Femur (tissue), 1 donor: ENCODE data around the gene LRCH1.

Experiments used
- DNase-seq: peaks from one replicate; pipeline ENCODE4 v3.0.0-alpha.2; 2017

LRCH1 gene

DNA sequence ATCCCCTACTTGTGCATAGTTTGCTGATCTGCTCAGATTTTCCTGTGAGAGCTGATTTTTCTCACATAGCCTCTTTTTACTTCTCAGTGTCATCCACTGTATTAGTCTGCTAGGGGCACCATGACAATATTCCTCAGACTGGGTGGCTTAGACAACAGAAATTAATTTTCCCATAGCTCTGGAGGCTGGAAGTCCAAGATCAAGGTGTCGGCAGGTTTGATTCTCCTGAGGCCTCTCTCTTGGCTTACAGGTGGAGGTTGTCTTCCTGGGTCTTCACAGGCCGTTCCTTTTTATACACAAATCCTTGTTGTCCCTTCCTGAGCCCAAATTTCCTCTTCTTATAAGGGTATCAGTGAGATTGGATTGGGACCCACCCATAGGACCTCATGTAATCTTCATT lies 9.2 kb downstream of the LRCH1 start:
- no peak for DNase-seq

DNA sequence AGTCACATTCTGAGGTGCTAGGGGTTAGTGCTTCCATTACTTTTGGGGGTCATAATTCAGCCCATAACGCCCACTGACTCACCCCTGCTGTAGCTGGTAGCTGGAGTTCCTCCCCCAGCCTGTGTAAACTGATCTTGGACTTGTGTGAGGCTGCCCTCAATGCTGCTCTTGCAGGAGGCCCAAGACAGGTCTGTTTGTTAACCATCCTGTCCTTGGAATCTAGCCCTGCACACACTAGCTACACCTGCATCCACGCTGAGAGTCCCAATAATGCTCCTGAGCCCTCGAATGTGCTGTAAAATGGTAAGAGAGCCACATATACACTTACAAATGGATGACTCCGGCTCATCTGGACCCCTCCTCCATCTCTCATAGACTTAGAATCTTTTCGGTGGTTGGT lies 9.6 kb downstream of the LRCH1 start:
- DNase-seq = no peak

DNA sequence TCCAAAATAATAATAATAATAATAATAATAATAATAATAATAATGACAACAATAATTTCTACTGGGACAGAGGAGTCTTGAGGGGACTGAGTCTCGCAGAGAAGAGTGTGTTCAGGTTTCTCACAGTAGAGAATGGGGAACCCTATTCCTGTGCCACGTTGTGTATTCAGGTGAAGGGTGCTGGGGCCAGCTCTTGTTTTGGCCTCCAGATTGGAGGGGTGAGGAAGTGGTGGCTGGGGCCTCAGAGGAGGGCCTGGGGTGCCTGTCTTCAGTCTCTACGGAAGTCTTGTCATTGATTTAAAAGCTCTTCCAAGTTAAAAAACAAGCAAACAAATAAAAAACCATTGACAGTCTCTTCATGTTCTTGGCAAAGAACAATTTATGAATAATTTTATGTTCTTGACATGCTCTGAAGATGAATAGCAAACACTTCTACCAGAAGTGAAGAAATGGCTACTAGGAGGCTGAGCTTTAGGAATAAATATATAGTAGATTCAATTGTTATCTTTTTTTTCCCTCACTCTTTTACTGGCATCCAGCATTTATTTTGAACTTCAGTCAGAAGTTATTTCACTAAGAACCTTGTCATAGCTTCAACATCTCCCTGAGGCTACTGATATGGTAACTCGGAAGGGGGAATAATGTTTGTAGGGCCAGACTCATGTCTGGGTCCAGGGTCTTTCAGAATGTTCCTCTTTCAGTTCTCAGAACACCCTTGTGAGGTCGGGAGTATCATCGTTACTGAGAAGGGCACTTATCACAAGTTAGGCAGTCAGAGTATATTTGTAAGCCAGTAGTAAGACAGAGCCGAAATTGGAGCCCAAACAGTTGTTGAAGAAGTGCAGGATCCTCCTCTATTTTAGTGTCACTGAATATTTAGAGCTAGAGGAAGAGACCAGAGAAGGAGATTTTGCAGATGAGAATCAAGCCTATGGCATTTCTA lies 13.1 kb downstream of the LRCH1 start:
- DNase-seq = no peak

DNA sequence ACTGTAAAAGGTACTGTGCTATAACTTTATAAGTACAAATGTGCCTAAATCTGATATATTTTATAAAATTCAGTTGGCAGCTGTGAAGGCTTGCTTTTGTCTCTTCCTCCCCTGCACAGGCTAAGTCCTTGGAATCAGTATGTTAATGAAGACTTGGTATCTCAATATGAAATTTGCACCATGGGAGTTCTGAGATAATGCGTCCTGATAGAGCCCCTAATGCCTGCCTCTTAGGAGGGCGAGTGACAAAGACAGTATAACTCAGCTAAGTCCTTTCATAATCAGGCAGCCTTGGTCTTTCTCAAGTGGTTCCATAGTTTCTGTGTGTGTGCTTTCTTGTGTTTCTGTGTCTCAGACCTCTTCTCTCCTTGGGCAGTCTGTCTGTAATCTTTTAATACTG lies 14.7 kb downstream of the LRCH1 start:
- no peak for DNase-seq

DNA sequence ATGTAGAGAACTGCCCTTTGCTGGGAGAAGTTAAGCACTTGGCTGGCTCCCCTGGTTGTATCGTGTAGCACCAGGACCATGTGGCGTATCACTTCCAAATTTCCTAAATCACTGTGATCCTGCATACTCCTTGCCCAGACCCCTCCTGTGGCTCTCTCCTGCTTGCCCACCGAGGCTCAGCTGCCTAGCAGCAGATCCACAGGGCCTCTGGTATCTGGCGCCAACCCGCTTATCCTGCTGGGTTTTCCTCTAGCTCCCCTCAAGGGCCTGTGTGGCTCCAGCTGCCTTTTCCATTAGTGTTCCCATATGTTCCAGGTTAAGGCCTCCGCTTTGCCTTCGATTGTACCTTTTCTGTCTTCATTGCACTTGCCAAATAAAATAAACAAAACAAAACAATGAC lies 16.5 kb downstream of the LRCH1 start:
- no peak for DNase-seq

DNA sequence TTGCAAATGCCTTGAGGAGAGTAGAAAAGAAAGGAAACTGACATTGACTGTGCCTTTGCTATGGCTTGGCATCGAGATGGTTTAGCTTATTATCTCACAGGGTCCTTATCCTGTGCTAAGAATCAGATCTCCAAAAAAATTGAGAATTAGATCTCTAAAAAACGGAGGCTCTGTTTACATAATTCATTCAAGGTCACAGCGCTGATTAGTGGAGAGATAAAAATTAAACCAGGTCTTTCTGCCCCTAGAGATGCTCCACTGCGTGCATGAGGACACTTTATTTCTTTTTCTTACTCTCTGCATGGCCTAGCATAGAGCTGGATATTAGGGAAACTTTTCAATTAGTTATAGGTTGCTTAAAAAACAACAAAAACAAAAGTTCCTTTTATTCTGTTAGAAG lies 17.3 kb downstream of the LRCH1 start:
- DNase-seq = no peak

DNA sequence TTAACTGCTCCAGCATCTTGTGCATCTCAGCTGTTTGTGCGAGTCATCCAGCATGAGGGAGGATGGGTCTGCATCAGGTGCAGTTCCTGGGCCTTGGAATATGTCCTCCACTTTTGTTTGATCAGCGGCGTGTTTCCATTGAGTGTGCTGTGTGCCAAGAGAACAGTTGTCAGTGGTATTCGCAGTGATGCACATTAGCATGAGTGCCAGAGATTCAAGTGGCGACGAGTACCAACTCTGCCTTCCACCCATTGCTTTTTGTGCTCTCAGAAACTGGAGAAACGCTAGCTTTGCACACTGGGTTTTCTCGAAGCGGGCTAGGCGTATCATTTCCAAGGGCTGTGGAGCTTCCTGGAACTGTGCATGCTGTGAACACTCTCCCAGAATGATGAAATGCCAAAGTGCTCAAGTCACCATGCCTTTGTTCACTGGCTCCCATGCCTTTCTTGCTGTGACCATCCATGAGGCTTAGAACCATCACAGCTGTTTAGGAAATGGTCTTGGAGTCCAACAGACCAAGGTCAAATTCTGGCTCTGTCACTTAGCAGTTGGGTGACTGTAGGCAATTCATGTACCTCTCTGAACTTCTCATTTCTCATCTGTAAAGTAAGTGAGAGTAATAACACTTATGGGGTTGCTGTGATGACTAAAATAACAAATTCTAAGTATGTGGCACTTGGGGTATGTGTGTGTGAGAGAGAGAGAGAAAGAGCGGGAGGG lies 18.4 kb downstream of the LRCH1 start:
- peak; percentile 48 for DNase-seq

DNA sequence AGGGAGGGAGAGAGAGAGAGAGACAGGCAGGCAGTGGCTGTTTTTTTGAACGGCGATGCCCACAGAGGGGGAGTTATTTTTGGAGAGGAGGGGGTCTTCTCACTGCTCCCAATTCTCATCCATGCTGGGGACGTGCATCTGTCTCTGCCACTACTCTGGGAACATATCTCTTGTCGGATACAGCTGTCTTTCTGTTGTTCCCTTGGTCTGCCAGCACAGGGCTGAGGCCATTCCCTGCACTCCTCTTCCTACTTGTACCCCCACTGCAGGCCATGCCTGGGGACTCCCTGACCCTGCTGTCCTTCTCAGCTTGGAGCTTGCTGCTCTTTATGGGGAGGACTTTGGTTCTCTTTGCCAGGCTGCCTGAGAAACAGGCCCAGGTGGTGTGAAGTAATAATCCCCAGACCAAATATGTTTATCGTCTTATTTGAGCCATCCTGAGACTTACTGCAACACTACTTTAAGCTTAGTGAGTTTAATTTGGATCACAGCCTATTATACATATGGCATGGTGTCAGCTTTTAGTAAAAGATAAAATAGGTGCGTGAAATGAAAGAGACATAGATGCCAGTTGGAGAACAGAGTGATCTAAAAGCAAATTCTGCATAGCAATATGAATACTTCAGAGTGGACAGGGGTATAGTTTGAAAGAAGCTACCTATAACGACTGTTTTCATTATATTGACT lies 19.1 kb downstream of the LRCH1 start:
- DNase-seq = no peak

DNA sequence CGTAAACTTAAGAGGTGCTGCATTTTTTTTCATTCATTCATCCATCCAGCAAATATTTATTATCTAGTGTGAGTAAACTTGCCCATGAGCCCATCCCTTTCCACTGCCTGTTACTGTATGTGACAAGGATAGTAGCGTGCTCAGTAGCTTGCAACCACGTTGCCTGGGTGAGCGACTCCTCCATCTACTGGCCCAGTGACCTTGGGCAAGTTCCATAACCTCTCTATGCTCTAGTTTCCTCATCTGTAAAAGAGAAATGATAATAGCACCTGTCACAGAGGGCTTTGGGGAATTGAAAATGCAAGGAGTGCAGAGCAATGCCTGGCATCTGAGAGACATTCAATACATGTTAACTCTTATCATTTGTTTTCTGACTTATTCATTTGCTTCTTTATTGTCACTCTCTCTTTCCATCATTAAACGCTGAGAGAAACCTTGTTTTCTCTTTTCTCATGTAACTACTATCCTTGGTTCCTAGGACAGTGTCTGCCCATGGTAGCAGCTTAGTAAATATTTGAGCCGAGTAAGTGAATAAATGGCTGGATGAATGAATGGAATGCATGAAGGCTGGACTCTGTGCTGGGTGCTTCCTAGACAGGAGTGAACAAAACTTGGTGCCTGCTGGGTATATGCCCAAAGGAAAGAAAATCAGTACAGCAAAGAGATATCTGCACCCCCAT lies 19.9 kb downstream of the LRCH1 start:
- DNase-seq = no peak

DNA sequence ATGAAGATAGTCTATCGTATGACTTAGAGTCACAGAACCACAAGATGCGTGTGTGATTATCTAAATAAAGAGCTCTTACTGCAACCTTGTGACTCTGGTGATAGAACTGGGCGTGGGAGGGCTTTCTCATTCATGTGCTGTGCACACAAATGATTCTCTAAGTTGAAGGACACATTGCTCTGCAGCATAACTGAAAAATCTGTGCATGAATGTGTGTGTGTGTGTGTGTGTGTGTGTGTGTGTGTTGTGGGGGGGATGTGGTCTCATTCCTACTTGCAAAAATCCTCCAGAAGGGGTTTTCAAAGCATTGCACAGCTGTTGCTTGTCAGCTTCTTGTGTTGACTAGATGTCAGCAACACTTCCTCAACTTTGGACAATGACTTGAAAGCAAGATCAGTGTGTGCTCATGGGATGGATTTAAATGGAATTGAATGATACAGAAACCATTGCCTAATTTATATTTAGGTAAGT lies 22.4 kb downstream of the LRCH1 start:
- DNase-seq = no peak

DNA sequence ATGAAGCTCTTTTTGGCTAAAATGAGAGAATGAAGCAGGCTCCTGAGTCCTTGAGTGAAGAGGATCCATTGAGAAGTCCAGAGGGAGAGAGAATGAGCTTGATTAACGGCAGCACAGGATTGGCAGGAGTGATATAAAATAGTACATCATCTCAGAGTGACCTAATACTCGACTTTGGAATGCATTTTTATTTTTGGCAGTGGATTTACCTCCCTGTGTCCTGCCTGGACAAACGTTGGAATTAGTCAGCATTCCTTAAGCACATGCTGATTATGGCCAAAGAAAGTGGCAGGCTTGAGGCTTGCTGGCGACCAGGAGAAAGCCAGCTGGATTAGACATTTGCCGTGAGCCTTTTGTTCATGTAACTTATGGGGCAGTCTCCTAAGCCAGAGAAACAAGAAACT lies 22.9 kb downstream of the LRCH1 start:
- peak; percentile 73 for DNase-seq

DNA sequence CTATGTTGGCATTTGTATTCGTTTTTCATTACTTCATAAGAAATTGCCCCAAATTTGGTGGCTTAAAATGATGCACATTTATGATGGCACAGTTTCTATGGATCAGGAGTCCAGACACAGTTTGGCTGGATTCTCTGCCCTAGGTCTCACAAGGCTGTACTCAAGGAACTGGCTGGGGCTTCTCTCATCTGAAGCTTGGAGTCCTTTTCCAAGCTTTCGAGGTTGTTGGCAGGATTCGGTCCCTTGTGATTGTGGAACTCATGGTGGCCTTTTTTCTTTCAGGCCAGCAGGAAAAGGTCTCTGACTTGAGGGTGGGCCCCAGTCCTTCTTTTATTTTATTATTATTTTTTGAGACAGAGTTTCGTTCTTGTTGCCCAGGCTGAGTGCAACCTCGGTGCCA lies 23.8 kb downstream of the LRCH1 start:
- no peak for DNase-seq

DNA sequence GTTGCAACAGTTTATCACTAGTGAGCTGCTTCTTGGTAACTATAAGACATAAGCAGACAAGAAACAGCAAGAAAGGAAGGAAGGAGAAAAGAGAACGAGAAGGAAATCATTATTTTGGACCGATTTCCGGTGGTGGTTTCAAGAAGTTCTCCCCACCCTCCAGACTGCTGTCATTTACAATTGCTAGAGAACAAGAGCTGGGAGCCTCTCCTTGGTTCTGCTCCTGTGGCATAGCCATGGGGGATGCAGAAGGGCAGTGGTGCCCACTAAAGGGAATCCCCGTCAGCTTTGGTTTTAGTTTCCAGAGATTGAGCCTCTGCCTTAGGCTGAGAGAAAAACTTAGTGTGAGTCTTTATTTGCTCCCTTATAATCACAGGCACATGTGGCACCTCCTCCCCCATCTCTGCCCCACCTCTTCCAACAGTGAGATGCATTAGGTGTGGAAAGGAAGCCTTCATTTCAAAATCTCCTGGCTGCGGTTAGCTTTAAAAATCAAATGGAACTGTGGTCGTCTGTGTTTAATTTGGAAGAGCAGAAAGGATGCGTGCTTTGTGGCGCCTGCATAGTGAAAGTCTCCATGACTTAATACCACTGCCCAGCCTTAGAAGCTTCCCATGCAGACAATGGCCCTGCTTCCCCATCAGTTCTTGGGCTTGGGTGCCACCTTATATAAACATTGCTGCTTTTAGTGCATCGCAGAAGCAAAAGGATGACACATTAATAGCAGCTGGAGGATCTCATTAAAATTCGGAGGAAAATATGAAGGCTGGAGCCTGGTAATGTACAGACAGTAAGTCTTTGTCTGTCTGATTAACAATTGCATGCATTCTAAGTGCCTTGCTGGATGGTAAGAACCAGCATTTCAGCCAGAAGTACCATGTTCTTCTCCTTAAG lies 25.0 kb downstream of the LRCH1 start:
- no peak for DNase-seq

DNA sequence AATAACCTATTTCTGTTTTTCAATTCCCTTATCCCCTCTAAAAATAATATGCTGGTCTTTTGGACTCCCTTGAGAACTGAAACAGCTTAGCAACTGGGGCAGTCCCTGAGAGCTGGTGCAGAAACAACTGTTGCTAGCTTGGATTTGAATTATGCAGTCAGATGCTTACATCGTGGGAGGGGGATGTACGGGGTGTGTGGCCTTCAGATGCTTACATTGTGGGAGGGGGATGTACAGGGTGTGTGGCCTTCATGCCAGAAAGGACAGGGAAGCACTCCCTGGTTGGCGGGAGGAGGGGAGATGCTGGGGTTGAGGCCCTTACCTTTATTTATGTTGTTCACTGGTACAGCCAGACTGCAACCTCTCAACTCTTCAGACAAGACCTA lies 25.6 kb downstream of the LRCH1 start:
- no peak for DNase-seq

DNA sequence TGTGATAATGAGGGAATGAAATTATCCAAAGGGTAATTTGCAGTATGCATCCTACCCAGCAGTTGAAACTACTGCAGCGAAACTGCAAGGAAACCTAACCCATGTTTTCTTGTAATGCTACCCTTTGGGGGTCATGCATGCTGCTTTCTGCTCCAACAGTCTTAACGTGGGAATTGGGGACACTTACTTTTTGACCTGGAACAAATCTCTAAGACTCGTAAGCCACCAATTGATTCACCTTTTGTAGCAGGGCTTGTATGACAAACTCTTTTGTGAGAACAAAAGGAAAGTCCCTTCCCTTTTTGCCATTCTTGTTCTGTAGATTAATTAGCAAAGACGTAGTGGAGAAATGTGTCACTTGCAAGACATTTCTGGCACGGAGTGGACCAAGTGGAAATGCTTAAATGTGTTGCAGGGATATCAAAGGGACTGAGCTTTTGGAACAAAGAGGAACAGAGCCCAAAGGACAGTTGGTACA lies 27.4 kb downstream of the LRCH1 start:
- no peak for DNase-seq

DNA sequence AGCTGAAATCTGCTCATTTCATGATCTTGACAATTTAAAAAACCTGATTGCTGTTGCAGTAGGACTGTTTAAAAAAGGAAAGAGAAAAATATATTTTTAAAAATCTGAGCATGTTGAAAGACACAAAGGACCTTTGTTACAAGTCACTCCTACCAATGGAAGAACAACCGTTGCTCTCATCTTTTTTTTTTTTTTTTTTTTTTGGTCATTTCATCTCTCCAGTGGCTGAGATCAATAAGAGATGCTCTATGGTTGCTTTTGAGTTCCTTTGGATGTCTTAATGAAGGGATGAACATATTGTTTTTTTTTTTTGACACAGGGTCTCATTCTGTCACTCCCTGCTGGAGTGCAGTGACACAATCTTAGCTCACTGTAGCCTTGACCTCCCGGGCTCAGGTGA lies 29.2 kb downstream of the LRCH1 start:
- no peak for DNase-seq

DNA sequence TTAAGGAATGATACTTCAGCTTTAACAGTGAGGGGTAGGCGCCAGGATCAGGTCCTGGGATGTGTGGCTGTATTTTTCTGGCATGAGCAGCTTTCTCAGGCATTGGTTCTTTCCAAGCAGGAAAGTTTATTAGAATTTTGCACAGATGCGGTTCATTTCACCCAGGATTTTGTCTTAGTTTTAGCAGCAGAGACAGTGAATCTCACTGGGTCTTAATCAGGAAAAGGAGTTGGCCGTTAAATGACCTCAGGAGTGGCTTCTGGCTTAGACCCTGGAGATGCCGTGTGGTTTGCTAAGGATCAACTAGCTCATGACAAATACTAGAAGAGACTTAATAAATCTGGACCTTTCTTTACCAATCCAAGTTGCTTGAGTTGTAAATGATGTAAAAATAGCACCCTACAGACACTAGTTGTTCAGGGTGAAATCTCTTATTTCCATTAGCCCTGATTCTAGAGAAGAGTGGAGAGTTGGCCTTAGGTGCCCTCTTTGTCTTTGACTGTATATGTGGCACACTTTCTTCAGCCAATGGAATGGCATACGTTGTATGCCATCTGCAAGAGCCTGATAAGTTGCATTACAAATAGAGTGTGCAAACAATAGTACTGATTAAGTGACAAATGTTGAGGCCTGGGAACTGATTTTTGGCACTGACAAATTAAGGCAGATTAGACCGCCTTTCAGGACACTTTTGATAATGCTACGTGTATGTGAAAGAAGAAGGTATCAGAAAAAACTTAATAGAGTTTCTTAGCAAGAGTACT lies 34.0 kb downstream of the LRCH1 start:
- no peak for DNase-seq

DNA sequence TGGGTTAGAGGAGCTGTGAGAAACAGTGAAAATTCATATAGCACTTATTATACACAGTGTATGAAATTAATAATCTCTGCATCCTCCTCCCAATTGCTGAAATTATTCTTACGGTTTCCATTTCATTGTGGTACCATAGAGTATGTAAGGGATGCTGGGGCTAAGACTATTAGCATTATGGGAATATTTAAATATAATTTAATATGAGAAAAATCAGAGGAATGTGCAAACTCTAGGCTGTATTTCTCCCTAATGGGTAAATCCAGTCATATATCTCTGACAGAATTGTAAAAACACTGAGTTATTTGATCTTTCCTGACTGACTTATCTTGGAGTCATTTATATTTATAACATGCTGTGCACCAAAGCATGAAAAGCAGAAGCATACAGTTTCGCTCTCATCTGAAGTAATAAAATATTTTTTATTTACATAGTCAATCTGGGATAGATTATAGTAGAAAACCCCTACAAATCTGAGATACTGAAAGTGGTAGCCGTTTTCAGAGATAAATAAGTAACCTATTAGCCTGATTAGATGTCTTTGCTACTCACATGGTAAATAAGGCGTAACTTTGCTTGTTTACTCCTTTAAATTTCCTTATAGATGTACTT lies 34.9 kb downstream of the LRCH1 start:
- no peak for DNase-seq

DNA sequence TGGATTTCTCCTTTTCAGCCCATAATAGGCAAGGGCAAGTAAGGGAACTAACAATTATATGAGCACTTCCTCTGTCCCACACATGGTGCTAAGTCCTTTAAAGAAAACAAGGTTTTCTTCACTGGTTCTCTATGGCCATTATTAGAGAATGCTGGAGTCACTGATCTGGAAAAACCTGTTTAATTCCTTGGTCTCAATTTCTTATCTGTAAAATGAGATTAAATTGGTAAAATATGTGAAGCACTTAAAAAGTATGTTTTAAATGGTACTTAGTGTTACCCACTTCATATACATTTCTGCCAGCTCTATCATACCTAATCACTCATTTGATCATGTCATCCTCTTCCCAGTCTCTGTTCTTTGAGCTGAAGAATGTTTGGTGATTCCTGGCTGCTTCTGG lies 39.4 kb downstream of the LRCH1 start:
- no peak for DNase-seq

DNA sequence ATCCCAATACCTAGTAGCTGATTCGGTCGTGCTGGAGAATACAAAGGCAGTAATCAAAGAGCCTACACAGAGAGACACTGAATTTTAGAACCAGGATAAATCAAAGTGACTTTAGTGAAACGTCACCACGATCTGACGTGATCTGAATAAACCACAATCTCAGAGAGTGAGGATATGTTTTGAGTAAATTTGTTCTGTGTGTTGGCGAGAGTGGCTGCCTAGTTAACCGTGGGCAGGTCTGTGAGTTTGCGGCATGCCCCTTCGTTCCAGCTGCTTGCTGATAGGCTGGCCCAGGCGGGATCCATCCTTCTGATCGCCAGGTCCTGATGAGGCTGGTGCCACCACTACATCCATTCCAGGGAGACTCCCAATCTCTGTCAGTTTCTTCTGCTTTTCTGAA lies 40.4 kb downstream of the LRCH1 start:
- DNase-seq = no peak
